ENCODE data around the gene ANLN.

DNA sequence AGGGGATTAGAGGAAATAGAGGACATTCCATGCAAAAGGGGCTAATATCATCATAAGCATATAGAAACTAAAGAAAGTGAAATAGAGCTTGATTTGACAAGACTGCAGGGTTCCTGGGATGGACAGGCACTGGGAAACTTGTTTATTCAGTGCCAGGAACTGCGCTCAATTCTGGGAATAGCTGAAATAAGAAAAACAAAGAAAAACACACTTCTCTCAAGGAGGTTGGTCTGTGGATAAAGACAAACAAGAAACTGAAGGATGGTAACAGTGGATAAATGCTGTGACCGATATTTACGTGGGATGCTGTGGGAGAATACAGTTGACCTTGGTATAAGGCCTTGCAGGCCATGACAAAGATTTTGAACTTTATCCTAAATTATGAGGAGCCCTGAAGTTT, 40.9 kb upstream of the ANLN start:
- TF ChIP-seq RAD21 (IDR thresholded peaks at IDR 0.05; ENCODE audit: low read depth) = no peak
- TF ChIP-seq, protein P1, sequence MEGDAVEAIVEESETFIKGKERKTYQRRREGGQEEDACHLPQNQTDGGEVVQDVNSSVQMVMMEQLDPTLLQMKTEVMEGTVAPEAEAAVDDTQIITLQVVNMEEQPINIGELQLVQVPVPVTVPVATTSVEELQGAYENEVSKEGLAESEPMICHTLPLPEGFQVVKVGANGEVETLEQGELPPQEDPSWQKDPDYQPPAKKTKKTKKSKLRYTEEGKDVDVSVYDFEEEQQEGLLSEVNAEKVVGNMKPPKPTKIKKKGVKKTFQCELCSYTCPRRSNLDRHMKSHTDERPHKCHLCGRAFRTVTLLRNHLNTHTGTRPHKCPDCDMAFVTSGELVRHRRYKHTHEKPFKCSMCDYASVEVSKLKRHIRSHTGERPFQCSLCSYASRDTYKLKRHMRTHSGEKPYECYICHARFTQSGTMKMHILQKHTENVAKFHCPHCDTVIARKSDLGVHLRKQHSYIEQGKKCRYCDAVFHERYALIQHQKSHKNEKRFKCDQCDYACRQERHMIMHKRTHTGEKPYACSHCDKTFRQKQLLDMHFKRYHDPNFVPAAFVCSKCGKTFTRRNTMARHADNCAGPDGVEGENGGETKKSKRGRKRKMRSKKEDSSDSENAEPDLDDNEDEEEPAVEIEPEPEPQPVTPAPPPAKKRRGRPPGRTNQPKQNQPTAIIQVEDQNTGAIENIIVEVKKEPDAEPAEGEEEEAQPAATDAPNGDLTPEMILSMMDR (IDR thresholded peaks at IDR 0.05 in 2 of 3, conservative IDR thresholded peaks at IDR 0.05 in 1 of 3; ENCODE audit: borderline replicate concordance in 1 of 3, insufficient read depth in 1 of 3, low read depth in 2 of 3, low read length in 2 of 3) = no peak
